ENCODE measurements around the gene CERS1. TPM values are rescaled to one million over a fixed set of nuclear protein-coding genes. Genes with fewer than 3 reads are reported as not detected.

Gene CERS1
- polyA plus RNA-seq, 2 of the 4 experiments (the other 2 are of a cell fraction): 1.7 to 3.4 TPM

DNA sequence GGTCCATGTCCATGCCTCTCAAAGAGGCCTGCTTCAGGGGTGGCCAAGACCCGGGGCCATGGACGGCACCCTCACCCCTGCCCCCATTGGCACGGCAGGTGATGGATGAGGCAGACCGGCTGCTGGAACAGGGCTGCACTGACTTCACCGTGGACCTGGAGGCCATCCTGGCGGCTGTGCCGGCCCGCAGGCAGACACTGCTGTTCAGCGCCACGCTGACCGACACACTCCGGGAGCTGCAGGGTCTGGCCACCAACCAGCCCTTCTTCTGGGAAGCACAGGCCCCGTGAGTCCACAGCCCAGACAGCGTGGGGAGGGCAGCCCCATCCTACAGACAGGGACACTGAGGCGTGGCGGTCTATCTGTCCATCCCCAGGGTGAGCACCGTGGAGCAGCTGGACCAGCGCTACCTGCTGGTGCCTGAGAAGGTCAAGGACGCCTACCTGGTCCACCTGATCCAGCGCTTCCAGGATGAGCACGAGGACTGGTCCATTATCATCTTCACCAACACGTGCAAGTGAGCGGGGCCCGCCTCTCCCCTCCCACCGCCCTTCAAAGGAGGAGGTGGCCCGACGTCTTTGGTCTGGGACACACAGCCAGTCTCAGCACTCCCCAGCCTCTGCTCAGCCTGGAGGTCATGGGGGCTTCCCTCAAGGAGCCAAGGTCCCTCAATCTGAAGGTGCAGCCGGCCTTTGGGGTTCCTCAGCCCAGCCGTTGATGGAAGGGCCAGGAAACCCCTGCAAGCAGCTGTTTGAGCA lies 26.4 kb upstream of the CERS1 start:
- Histone ChIP-seq H3K4me2 (no peak overlapping the region), H3K9me3 (no peaks in the 10 kb centered on the region), H3K27ac (no peak overlapping the region), H3K4me1 (peaks cover 8% of the 10 kb centered on the region; the same call in 1 of the 3 replicates), H3K4me3 (no peak overlapping the region)
- ChIA-PET CTCF (interaction anchor here (0.9 to 2.3 kb wide), 2 partner anchors 64 to 65 kb away, joined by 4 to 8 read pairs; no protein-coding TSS in a partner anchor), POLR2A (no interaction called here)
- FAIRE-seq (no peak), DNase-seq (ENCODE audit: low read depth in 1 of 2, low spot score in 1 of 2) (no peak), ATAC-seq (no peak)
- TF ChIP-seq NFE2L2 (conservative IDR thresholded peaks at IDR 0.05; ENCODE audit: low read length): no peak
- TF ChIP-seq ZC3H11A (IDR thresholded peaks at IDR 0.05): no peak
- TF ChIP-seq NR3C1 (IDR thresholded peaks at IDR 0.05): no peak
- no peak for TF ChIP-seq FOSL2 (IDR thresholded peaks at IDR 0.05)
- no peak for TF ChIP-seq FOSL2 (CRISPR knock-in tag; IDR thresholded peaks at IDR 0.05)
- TF ChIP-seq, protein P1, sequence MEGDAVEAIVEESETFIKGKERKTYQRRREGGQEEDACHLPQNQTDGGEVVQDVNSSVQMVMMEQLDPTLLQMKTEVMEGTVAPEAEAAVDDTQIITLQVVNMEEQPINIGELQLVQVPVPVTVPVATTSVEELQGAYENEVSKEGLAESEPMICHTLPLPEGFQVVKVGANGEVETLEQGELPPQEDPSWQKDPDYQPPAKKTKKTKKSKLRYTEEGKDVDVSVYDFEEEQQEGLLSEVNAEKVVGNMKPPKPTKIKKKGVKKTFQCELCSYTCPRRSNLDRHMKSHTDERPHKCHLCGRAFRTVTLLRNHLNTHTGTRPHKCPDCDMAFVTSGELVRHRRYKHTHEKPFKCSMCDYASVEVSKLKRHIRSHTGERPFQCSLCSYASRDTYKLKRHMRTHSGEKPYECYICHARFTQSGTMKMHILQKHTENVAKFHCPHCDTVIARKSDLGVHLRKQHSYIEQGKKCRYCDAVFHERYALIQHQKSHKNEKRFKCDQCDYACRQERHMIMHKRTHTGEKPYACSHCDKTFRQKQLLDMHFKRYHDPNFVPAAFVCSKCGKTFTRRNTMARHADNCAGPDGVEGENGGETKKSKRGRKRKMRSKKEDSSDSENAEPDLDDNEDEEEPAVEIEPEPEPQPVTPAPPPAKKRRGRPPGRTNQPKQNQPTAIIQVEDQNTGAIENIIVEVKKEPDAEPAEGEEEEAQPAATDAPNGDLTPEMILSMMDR (IDR thresholded peaks at IDR 0.05): no peak
- TF ChIP-seq, protein P2, sequence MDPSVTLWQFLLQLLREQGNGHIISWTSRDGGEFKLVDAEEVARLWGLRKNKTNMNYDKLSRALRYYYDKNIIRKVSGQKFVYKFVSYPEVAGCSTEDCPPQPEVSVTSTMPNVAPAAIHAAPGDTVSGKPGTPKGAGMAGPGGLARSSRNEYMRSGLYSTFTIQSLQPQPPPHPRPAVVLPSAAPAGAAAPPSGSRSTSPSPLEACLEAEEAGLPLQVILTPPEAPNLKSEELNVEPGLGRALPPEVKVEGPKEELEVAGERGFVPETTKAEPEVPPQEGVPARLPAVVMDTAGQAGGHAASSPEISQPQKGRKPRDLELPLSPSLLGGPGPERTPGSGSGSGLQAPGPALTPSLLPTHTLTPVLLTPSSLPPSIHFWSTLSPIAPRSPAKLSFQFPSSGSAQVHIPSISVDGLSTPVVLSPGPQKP (IDR thresholded peaks at IDR 0.05; ENCODE audit: low read depth, low read length): no peak
- TF ChIP-seq, protein P3, sequence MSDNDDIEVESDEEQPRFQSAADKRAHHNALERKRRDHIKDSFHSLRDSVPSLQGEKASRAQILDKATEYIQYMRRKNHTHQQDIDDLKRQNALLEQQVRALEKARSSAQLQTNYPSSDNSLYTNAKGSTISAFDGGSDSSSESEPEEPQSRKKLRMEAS (IDR thresholded peaks at IDR 0.05): no peak
- no peak for TF ChIP-seq ESRRA (IDR thresholded peaks at IDR 0.05; ENCODE audit: borderline replicate concordance, low read length)
- TF ChIP-seq EHF (CRISPR knock-in tag; IDR thresholded peaks at IDR 0.05): no peak
- TF ChIP-seq RNF2 (IDR thresholded peaks at IDR 0.05; ENCODE audit: borderline replicate concordance, low read depth): no peak
- TF ChIP-seq, protein P4, sequence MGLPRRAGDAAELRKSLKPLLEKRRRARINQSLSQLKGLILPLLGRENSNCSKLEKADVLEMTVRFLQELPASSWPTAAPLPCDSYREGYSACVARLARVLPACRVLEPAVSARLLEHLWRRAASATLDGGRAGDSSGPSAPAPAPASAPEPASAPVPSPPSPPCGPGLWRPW (IDR thresholded peaks at IDR 0.05): no peak
- TF ChIP-seq, protein P5, sequence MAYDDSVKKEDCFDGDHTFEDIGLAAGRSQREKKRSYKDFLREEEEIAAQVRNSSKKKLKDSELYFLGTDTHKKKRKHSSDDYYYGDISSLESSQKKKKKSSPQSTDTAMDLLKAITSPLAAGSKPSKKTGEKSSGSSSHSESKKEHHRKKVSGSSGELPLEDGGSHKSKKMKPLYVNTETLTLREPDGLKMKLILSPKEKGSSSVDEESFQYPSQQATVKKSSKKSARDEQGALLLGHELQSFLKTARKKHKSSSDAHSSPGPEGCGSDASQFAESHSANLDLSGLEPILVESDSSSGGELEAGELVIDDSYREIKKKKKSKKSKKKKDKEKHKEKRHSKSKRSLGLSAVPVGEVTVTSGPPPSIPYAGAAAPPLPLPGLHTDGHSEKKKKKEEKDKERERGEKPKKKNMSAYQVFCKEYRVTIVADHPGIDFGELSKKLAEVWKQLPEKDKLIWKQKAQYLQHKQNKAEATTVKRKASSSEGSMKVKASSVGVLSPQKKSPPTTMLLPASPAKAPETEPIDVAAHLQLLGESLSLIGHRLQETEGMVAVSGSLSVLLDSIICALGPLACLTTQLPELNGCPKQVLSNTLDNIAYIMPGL (CRISPR knock-in tag; IDR thresholded peaks at IDR 0.05; ENCODE audit: borderline replicate concordance): no peak
- TF ChIP-seq, protein P6, sequence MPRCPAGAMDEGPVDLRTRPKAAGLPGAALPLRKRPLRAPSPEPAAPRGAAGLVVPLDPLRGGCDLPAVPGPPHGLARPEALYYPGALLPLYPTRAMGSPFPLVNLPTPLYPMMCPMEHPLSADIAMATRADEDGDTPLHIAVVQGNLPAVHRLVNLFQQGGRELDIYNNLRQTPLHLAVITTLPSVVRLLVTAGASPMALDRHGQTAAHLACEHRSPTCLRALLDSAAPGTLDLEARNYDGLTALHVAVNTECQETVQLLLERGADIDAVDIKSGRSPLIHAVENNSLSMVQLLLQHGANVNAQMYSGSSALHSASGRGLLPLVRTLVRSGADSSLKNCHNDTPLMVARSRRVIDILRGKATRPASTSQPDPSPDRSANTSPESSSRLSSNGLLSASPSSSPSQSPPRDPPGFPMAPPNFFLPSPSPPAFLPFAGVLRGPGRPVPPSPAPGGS (IDR thresholded peaks at IDR 0.05): no peak
- WGBS (ENCODE audit: missing lambda C conversion rate): 91% methylated on average over 13 of the region's 29 CpGs

DNA sequence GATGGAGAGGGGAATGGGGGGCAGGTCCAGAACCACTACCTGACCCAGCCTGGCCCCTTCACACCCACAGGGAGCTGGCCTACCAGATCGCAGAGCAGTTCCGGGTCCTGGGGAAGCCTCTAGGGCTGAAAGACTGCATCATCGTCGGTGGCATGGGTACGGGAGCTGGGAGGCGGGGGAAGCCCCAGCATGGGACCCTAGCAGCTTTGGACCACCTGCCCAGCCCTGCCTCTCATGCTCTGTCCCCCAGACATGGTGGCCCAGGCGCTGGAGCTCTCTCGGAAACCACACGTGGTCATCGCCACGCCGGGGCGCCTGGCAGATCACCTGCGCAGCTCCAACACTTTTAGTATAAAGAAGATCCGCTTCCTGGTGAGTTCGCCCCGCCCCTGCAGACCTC lies 25.6 kb upstream of the CERS1 start:
- DNase-seq (ENCODE audit: low read depth in 1 of 2, low spot score in 1 of 2): no peak
- no peak for FAIRE-seq
- ATAC-seq: no peak
- Histone ChIP-seq H3K27ac (no peak overlapping the region), H3K9me3 (no peaks in the 10 kb centered on the region), H3K4me1 (peaks cover 8% of the 10 kb centered on the region; the same call in 1 of the 3 replicates), H3K4me3 (no peak overlapping the region), H3K4me2 (no peak overlapping the region)
- 95% methylated on average over 17 of the region's 17 CpGs for WGBS (ENCODE audit: missing lambda C conversion rate)
- POLR2A ChIA-PET: no interaction called here
- TF ChIP-seq HOXB13 (CRISPR knock-in tag; IDR thresholded peaks at IDR 0.05; ENCODE audit: low read depth): no peak
- TF ChIP-seq, protein P7, sequence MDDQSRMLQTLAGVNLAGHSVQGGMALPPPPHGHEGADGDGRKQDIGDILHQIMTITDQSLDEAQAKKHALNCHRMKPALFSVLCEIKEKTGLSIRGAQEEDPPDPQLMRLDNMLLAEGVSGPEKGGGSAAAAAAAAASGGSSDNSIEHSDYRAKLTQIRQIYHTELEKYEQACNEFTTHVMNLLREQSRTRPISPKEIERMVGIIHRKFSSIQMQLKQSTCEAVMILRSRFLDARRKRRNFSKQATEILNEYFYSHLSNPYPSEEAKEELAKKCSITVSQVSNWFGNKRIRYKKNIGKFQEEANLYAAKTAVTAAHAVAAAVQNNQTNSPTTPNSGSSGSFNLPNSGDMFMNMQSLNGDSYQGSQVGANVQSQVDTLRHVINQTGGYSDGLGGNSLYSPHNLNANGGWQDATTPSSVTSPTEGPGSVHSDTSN (IDR thresholded peaks at IDR 0.05): no peak
- TF ChIP-seq MAFK (IDR thresholded peaks at IDR 0.05; ENCODE audit: partially characterized antibody): no peak
- CTCF ChIA-PET: interaction anchor here (1.6 to 2.3 kb wide), 2 partner anchors 14 to 65 kb away, joined by 3 to 8 read pairs; no protein-coding TSS in a partner anchor
